Measurements from ENCODE around the gene WDR62. TPM values are rescaled to one million over a fixed set of nuclear protein-coding genes. Genes with fewer than 3 reads are reported as not detected.

Gene WDR62
- total RNA-seq, 1 experiment from 2014 or later = 32.9 TPM

GRCh38 chr19:36101550-36102327 lies 47.0 kb downstream of the WDR62 start:
- intact Hi-C loops (cut with micrococcal nuclease; ENCODE audit: unreplicated experiment) = no loop called here
- CTCF ChIA-PET = interaction anchor here (0.8 kb wide), 1 partner anchor 41 kb away, joined by 3 read pairs; no protein-coding TSS in a partner anchor
- no peaks in the 10 kb centered on the region for H3K9me3 Mint-ChIP-seq (ENCODE audit: unreplicated experiment)
- no peak for TF ChIP-seq CTCF (IDR thresholded peaks at IDR 0.05; ENCODE audit: insufficient read depth in 1 of 2, low read depth in 1 of 2, low read length in 1 of 2, severe bottlenecking in 1 of 2, unreplicated experiment in 1 of 2)
- H3K4me3 Mint-ChIP-seq (ENCODE audit: unreplicated experiment) = no peak overlapping the region
- Histone ChIP-seq H3K4me1 (no peaks in the 10 kb centered on the region), H3K27me3 (replicated peaks; ENCODE audit: control insufficient read depth, insufficient read depth, low read length) (no peaks in the 10 kb centered on the region), H3K9me3 (no peaks in the 10 kb centered on the region), H3K36me3 (ENCODE audit: control insufficient read depth, insufficient read depth, low read length) (no peaks in the 10 kb centered on the region; the same call in 1 of the 2 replicates), H3K4me3 (ENCODE audit: low read depth, low read length) (no peak overlapping the region)
- DNase-seq = no peak
- no peaks in the 10 kb centered on the region for H3K4me1 Mint-ChIP-seq (ENCODE audit: low read depth, unreplicated experiment)
- peaks cover 35% of the 10 kb centered on the region for H3K36me3 Mint-ChIP-seq (ENCODE audit: insufficient read depth, unreplicated experiment)
- POLR2A ChIA-PET = no interaction called here
- BruUV-seq (replicated peaks) = no TSS peak
- no peak overlapping the region for H3K27ac Mint-ChIP-seq (ENCODE audit: unreplicated experiment)
- no peaks in the 10 kb centered on the region for H3K27me3 Mint-ChIP-seq (ENCODE audit: insufficient read depth, unreplicated experiment)

GRCh38 chr19:36103040-36103626 lies 48.4 kb downstream of the WDR62 start:
- H3K9me3 Mint-ChIP-seq (ENCODE audit: unreplicated experiment) = no peaks in the 10 kb centered on the region
- H3K4me1 ChIP-seq = no peaks in the 10 kb centered on the region
- intact Hi-C loops (cut with micrococcal nuclease; ENCODE audit: unreplicated experiment) = no loop called here
- BruUV-seq (replicated peaks) = no TSS peak
- no peaks in the 10 kb centered on the region for H3K9me3 ChIP-seq
- peaks cover 45% of the 10 kb centered on the region for H3K36me3 Mint-ChIP-seq (ENCODE audit: insufficient read depth, unreplicated experiment)
- no peaks in the 10 kb centered on the region for H3K4me1 Mint-ChIP-seq (ENCODE audit: low read depth, unreplicated experiment)
- no peaks in the 10 kb centered on the region for H3K27me3 Mint-ChIP-seq (ENCODE audit: insufficient read depth, unreplicated experiment)
- no peaks in the 10 kb centered on the region; the same call in 1 of the 2 replicates for H3K36me3 ChIP-seq (ENCODE audit: control insufficient read depth, insufficient read depth, low read length)
- no peak overlapping the region for H3K4me3 Mint-ChIP-seq (ENCODE audit: unreplicated experiment)
- no peak for TF ChIP-seq CTCF (IDR thresholded peaks at IDR 0.05; ENCODE audit: insufficient read depth in 1 of 2, low read depth in 1 of 2, low read length in 1 of 2, severe bottlenecking in 1 of 2, unreplicated experiment in 1 of 2)
- CTCF ChIA-PET = no interaction called here
- no peak overlapping the region for H3K4me3 ChIP-seq (ENCODE audit: low read depth, low read length)
- H3K27me3 ChIP-seq (replicated peaks; ENCODE audit: control insufficient read depth, insufficient read depth, low read length) = no peaks in the 10 kb centered on the region
- no peak overlapping the region for H3K27ac Mint-ChIP-seq (ENCODE audit: unreplicated experiment)
- POLR2A ChIA-PET = no interaction called here
- no peak for DNase-seq

- no peaks in the 10 kb centered on the region for H3K9me3 Mint-ChIP-seq (ENCODE audit: unreplicated experiment)
- no peaks in the 10 kb centered on the region for H3K27me3 Mint-ChIP-seq (ENCODE audit: insufficient read depth, unreplicated experiment)
- no peak for DNase-seq
- Histone ChIP-seq H3K27me3 (replicated peaks; ENCODE audit: control insufficient read depth, insufficient read depth, low read length) (no peaks in the 10 kb centered on the region), H3K4me3 (ENCODE audit: low read depth, low read length) (no peak overlapping the region), H3K9me3 (no peaks in the 10 kb centered on the region), H3K36me3 (ENCODE audit: control insufficient read depth, insufficient read depth, low read length) (no peaks in the 10 kb centered on the region; the same call in 1 of the 2 replicates), H3K4me1 (no peaks in the 10 kb centered on the region)
- CTCF ChIA-PET = no interaction called here
- H3K36me3 Mint-ChIP-seq (ENCODE audit: insufficient read depth, unreplicated experiment) = peaks cover 38% of the 10 kb centered on the region
- H3K4me3 Mint-ChIP-seq (ENCODE audit: unreplicated experiment) = no peak overlapping the region
- POLR2A ChIA-PET = no interaction called here
- no peak for TF ChIP-seq CTCF (IDR thresholded peaks at IDR 0.05; ENCODE audit: insufficient read depth in 1 of 2, low read depth in 1 of 2, low read length in 1 of 2, severe bottlenecking in 1 of 2, unreplicated experiment in 1 of 2)
- BruUV-seq (replicated peaks) = no TSS peak
- no peaks in the 10 kb centered on the region for H3K4me1 Mint-ChIP-seq (ENCODE audit: low read depth, unreplicated experiment)
- H3K27ac Mint-ChIP-seq (ENCODE audit: unreplicated experiment) = no peak overlapping the region
- intact Hi-C loops (cut with micrococcal nuclease; ENCODE audit: unreplicated experiment) = no loop called here
Measured at GRCh38 chr19:36103842-36104552, 49.3 kb downstream of the WDR62 start.

All from Caco-2 (cell line).